Measurements from ENCODE around the gene IQSEC2. TPM values are rescaled to one million over a fixed set of nuclear protein-coding genes. Genes with fewer than 3 reads are reported as not detected.

The IQSEC2 gene
- polyA plus RNA-seq, 1 experiment: 13.5 TPM

GRCh38 chrX:53236025-53236679, 45.2 kb downstream of the IQSEC2 start:
- ChIA-PET POLR2A (no interaction called here), CTCF (no interaction called here)

GRCh38 chrX:53235566-53235965, 45.8 kb downstream of the IQSEC2 start:
- ChIA-PET POLR2A (no interaction called here), CTCF (interaction anchor here (0.7 kb wide), 1 partner anchor 51 kb away, joined by 4 read pairs; no protein-coding TSS in a partner anchor)

More at GRCh38 chrX:53236025-53236679, 45.2 kb downstream of the IQSEC2 start:
- H3K36me3 ChIP-seq (ENCODE audit: control insufficient read depth, insufficient read depth, low read length): no peaks in the 10 kb centered on the region; the same call in 1 of the 2 replicates
- DNase-seq (ENCODE audit: low read depth): no peak
- no peak overlapping the region for H3K4me3 ChIP-seq (ENCODE audit: low read depth, low read length)
- TF ChIP-seq CTCF (IDR thresholded peaks at IDR 0.05; ENCODE audit: insufficient read depth, low read depth, low read length): no peak
- no peaks in the 10 kb centered on the region for H3K27me3 ChIP-seq (ENCODE audit: control insufficient read depth, insufficient read depth, low read length)

GRCh38 chrX:53234484-53234883, 46.9 kb downstream of the IQSEC2 start:
- no peaks in the 10 kb centered on the region for H3K27me3 ChIP-seq (ENCODE audit: control insufficient read depth, insufficient read depth, low read length)
- no peak for DNase-seq (ENCODE audit: low read depth)
- H3K4me3 ChIP-seq (ENCODE audit: low read depth, low read length): no peak overlapping the region
- POLR2A ChIA-PET: no interaction called here
- no peaks in the 10 kb centered on the region; the same call in 1 of the 2 replicates for H3K36me3 ChIP-seq (ENCODE audit: control insufficient read depth, insufficient read depth, low read length)
- CTCF ChIA-PET: no interaction called here
- TF ChIP-seq CTCF (IDR thresholded peaks at IDR 0.05; ENCODE audit: insufficient read depth, low read depth, low read length): no peak

More at GRCh38 chrX:53235566-53235965, 45.8 kb downstream of the IQSEC2 start:
- H3K4me3 ChIP-seq (ENCODE audit: low read depth, low read length): no peak overlapping the region
- H3K36me3 ChIP-seq (ENCODE audit: control insufficient read depth, insufficient read depth, low read length): no peaks in the 10 kb centered on the region; the same call in 1 of the 2 replicates
- TF ChIP-seq CTCF (IDR thresholded peaks at IDR 0.05; ENCODE audit: insufficient read depth, low read depth, low read length): no peak
- no peak for DNase-seq (ENCODE audit: low read depth)
- H3K27me3 ChIP-seq (ENCODE audit: control insufficient read depth, insufficient read depth, low read length): no peaks in the 10 kb centered on the region

- Histone ChIP-seq H3K36me3 (ENCODE audit: control insufficient read depth, insufficient read depth, low read length) (no peaks in the 10 kb centered on the region; the same call in 1 of the 2 replicates), H3K27me3 (ENCODE audit: control insufficient read depth, insufficient read depth, low read length) (no peaks in the 10 kb centered on the region), H3K4me3 (ENCODE audit: low read depth, low read length) (no peak overlapping the region)
- no peak for TF ChIP-seq CTCF (IDR thresholded peaks at IDR 0.05; ENCODE audit: insufficient read depth, low read depth, low read length)
- no peak for DNase-seq (ENCODE audit: low read depth)
- CTCF ChIA-PET: no interaction called here
- POLR2A ChIA-PET: no interaction called here
These were observed 47.8 kb downstream of the IQSEC2 start for GRCh38 chrX:53233536-53233935.

- no peaks in the 10 kb centered on the region for H3K36me3 ChIP-seq (ENCODE audit: control insufficient read depth, insufficient read depth, low read length)
- H3K4me3 ChIP-seq (ENCODE audit: low read depth, low read length): no peak overlapping the region
- no peaks in the 10 kb centered on the region for H3K27me3 ChIP-seq (ENCODE audit: control insufficient read depth, insufficient read depth, low read length)
- DNase-seq (ENCODE audit: low read depth): no peak
- TF ChIP-seq CTCF (IDR thresholded peaks at IDR 0.05; ENCODE audit: insufficient read depth, low read depth, low read length): no peak
- POLR2A ChIA-PET: no interaction called here
- CTCF ChIA-PET: no interaction called here
These were observed 51.3 kb downstream of the IQSEC2 start for GRCh38 chrX:53230116-53230515.
